GM18499 (cell line): ENCODE results near the gene SLC35E1.
"Not testable (repeated sequence)": the region's sequence is repeated elsewhere in the genome, so short reads cannot be mapped to it uniquely, and the experiment has no call there.

Experiments used
- ATAC-seq: cut with Tn5 transposase; IDR thresholded peaks from one replicate; pipeline ENCODE4 v1.9.1; 2021; ENCODE audit warnings: moderate number of reproducible peaks; ENCODE audit not compliant: insufficient read depth, unreplicated experiment

The SLC35E1 gene

DNA sequence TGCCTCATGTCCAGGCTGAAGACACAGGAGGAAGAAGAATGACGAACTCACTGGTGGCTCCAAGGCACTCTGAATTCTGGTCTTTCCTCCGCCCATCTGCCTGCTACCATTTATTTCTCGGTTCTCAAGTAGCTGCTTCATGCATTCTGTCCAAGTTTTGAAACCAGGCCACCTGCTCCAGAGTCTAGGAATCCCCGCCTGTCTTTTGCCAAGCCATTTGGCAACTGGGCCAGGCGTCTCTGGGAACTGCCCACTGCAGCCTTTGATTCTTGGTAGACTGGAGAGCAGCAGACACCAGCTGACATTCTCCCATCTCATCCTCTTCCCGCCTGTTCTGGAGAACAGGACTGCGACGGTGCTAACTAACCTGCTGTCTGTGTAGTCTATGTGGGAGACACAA, 10.8 kb downstream of the SLC35E1 start:
- no peak for ATAC-seq

- ATAC-seq: no peak
Measured at GRCh38 chr19:16559780-16560276, 12.4 kb downstream of the SLC35E1 start.

DNA sequence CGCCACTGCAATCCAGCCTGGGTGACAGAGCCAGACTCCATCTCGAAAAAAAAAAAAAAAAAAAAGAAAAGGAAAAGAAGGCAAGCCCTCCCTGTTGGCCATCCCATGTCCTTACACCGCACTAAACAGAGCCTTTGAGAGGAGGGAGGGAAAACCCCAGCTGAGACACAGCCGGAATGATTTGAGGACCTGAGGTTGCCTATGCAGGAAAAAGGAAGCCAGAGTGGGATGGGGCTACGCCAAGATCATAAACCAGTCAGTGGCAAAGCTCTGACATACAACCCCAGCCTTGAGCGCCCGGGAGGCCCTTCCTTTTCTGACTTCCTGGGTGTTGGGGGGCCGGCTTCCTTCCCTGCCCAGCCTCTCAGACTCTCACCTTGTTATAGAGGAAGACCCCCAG, 17.4 kb downstream of the SLC35E1 start:
- ATAC-seq: no peak

- not testable (repeated sequence) for ATAC-seq
Measured at GRCh38 chr19:16551902-16552301, 20.3 kb downstream of the SLC35E1 start.

- no peak for ATAC-seq
Measured at GRCh38 chr19:16548956-16549355, 23.3 kb downstream of the SLC35E1 start.

DNA sequence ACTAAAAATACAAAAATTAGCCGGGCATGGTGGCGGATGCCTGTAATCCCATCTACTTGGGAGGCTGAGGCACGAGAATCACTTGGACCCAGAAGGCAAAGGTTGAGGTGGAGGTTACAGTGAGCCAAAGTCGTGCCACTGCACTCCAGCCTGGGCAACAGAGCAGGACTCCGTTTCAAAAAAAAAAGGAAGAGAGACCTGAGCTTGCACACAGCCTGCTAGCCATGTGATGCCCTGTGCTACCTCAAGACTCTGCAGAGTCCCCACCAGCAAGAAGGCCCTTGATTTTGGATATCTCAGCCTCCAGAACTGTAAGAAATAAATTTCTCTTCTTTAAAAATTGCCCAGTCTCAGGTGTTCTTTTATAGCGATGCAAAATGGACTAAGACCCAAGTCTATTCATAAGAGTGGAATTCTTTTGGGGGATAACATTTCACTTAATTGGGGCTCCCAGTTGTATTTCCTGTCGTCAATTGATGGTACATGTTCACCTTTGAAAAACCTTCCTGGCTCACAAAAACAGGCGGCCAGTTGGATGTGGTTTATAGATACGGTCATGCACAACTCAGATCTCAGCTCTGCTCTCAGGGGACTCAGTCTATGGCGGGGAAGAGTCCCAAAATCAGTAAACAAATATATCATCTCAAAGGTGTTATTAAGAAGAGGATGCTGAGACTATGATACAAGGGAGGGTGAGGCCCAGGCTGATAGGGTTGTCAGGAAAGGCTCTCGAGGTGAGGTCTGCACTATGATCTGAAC, 27.6 kb downstream of the SLC35E1 start:
- ATAC-seq: no peak

DNA sequence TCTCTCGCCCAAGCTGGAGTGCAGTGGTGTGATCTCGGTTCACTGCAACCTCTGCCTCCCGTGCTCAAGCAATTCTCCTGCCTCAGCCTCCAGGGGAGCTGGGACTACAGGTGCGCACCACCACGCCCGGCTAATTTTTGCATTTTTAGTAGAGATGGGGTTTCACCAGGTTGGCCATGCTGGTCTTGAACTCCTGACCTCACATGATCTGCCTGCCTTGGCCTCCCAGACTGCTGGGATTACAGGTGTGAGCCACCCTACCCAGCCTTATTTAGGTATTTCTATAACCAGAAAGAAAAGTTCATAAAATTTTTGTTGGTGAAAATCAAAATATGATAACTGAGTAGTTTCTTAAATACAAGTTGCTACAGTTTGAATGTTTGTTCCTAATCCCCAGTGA, 28.5 kb downstream of the SLC35E1 start:
- ATAC-seq: not testable (repeated sequence)

DNA sequence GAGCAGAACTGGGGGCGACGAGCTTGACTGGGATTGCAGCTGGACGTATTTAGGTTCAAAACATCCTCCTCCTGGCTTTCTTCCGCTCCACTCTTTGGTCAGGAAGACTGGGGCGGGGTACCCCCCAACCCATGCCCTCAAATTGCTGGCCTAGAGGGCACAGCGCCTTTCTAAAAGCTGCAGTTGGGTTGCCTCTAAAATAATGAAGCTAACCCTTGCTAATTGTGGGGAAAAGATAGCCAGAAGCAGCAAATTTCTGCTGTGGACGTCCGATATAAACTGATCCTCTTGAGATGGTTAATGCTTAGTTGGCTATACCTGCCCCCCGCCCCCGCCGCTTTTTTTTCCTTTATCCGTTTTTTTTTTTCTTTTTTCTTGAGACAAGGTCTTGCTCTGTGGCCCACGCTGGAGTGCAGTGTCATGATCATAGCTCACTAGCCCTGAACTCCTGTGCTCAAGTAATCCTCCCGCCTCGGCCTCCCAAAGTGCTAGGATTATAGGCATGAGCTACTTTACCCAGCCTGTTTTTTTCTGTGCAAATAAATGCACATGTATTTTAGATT, 29.2 kb downstream of the SLC35E1 start:
- no peak for ATAC-seq

DNA sequence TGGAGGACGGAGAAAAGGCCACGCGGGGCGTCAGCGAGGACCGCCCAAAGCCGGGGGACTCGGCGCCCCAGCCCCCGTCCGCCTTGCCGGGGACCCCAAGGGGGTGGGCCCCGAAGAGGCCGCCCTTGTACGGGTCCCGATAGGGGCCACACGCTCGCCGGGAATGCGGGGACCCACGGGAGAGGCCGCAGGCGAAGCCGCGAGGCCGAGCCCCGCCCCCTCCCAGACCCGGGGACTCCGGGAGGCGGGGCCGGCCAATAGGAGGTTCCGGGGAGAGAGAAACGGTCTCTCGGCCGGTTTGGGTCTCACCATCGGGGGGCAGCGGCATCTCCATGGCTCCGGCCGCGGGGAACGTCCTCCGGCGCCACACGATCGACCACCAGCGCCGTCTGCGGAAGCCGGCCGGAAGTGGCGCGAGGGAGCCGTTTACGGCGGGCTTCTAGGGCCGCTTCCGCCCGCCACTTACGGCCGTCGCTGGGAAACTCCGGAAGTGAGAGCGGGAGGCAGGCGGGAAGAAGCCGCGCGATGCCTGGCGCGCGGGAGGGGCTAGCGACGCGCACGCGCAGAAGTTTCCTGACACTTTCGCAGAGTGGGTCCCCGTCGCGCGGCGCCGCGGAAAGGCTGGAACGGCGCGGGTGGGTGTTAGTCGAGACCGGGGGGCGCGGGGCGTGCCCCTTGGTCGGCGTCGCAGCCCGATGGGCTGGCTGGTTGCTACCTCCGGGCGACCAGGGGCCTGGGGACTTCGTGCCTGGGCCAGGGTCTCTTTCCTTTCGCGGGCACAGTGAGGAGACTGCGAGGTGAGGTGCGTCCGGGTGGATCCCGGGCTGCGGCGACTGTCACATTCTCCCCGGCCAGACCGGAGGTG, 29.9 kb downstream of the SLC35E1 start, which contains the start of gene CHERP:
Gene CHERP (minus strand): TSS at position 393 of the 865 bp plus-strand sequence. CDS start 59 bp downstream, at position 334.
- peak; percentile 47 for ATAC-seq

- ATAC-seq: no peak
Measured at GRCh38 chr19:16541526-16542044, 30.6 kb downstream of the SLC35E1 start.

DNA sequence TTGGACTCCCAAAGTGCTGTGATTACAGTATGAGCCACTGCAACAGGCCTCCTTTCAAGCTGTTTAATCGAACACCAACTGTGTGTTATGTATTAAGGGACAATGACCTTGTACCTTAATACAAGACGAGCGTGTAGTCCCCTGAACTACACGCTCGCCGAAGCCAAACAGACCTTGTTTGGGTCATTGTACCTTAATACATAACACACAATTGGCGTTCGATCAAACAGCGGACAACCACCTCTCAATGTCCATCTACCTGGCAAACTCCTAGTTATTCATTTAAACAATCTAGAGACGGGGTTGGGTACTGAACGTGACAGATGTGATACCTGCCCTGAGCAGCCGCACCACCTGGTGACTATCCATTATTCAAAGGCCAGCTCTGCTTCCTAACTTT, 31.3 kb downstream of the SLC35E1 start:
- no peak for ATAC-seq

- ATAC-seq: no peak
Measured at GRCh38 chr19:16537111-16537510, 35.1 kb downstream of the SLC35E1 start.

GRCh38 chr19:16536130-16536529, 36.1 kb downstream of the SLC35E1 start:
- ATAC-seq: no peak

- ATAC-seq: no peak
Measured at GRCh38 chr19:16535381-16535780, 36.8 kb downstream of the SLC35E1 start.

GRCh38 chr19:16532440-16533234, 39.6 kb downstream of the SLC35E1 start:
- no peak for ATAC-seq

- no peak for ATAC-seq
Measured at GRCh38 chr19:16531380-16531669, 40.9 kb downstream of the SLC35E1 start.

- ATAC-seq: no peak
Measured at GRCh38 chr19:16530540-16531379, 41.5 kb downstream of the SLC35E1 start.

GRCh38 chr19:16529466-16530144, 42.6 kb downstream of the SLC35E1 start:
- no peak for ATAC-seq
